GM23338 (cell line): ENCODE results near the gene PLA2R1. TPM values are rescaled to one million over a fixed set of nuclear protein-coding genes. Genes with fewer than 3 reads are reported as not detected.

Experiments
- ATAC-seq: fragments of 200-7000 bp; cut with Tn5 transposase; 3 replicates; pipeline ENCODE4 v1.9.1; 2020
- DNase-seq: peaks from one replicate; pipeline ENCODE4 v3.0.0-alpha.2; 2015; ENCODE audit warnings: low spot score
- H2AFZ ChIP-seq: fragments of 200-600 bp; sonication (generic); 2 replicates; pipeline ENCODE4 v1.8.0; 2016; ENCODE audit warnings: antibody characterized with exemption, mild to moderate bottlenecking, moderate library complexity
- H3F3A ChIP-seq: fragments of 200-600 bp; sonication (generic); replicated peaks from 2 replicates; pipeline ENCODE4 v1.8.0; 2017; ENCODE audit warnings: antibody characterized with exemption, mixed run types, low read depth
- H3K27ac ChIP-seq: fragments of 200-600 bp; sonication (generic); 2 replicates; pipeline ENCODE4 v1.6.1; 2016; ENCODE audit warnings: low read depth
- H3K27me3 ChIP-seq: fragments of 200-600 bp; sonication (generic); 2 replicates; pipeline ENCODE4 v1.8.0; 2016; ENCODE audit warnings: mild to moderate bottlenecking, mixed run types, moderate library complexity; ENCODE audit not compliant: insufficient read depth
- H3K36me3 ChIP-seq: fragments of 200-600 bp; sonication (generic); 2 replicates; pipeline ENCODE4 v1.8.0; 2016; ENCODE audit warnings: mild to moderate bottlenecking; ENCODE audit not compliant: insufficient read depth
- H3K4me1 ChIP-seq: fragments of 200-600 bp; sonication (generic); 2 replicates; pipeline ENCODE4 v1.8.0; 2016; ENCODE audit warnings: mild to moderate bottlenecking, moderate library complexity; ENCODE audit not compliant: insufficient read depth
- H3K4me2 ChIP-seq: fragments of 200-600 bp; sonication (generic); 2 replicates; pipeline ENCODE4 v1.7.1; 2017; ENCODE audit warnings: mixed run types
- H3K4me3 ChIP-seq: fragments of 200-600 bp; sonication (generic); 2 replicates; pipeline ENCODE4 v1.6.1; 2016; ENCODE audit warnings: mixed run types
- H3K79me2 ChIP-seq: fragments of 200-600 bp; sonication (generic); replicated peaks from 2 replicates; pipeline ENCODE4 v1.8.0; 2017; ENCODE audit warnings: mild to moderate bottlenecking; ENCODE audit not compliant: insufficient read depth
- H3K9me2 ChIP-seq: fragments of 200-600 bp; sonication (generic); 2 replicates; pipeline ENCODE4 v1.8.0; 2017; ENCODE audit not compliant: insufficient read depth
- H4K20me1 ChIP-seq: fragments of 200-600 bp; sonication (generic); replicated peaks from 2 replicates; pipeline ENCODE4 v1.8.0; 2017; ENCODE audit warnings: mild to moderate bottlenecking; ENCODE audit not compliant: insufficient read depth
- H3K27ac Mint-ChIP-seq: 2 replicates; pipeline ENCODE4 v1.8.0; 2020; ENCODE audit warnings: inconsistent platforms, mild to moderate bottlenecking, moderate library complexity, mixed read lengths
- H3K27me3 Mint-ChIP-seq: 3 replicates; pipeline ENCODE4 v1.8.0; 2022; ENCODE audit warnings: low read depth, mild to moderate bottlenecking, moderate library complexity, mixed read lengths, inconsistent platforms; ENCODE audit not compliant: insufficient read depth, poor library complexity
- H3K36me3 Mint-ChIP-seq: 3 replicates; pipeline ENCODE4 v1.8.0; 2021; ENCODE audit warnings: low read depth, mild to moderate bottlenecking, inconsistent platforms, moderate library complexity, mixed read lengths
- H3K4me1 Mint-ChIP-seq: 3 replicates; pipeline ENCODE4 v1.8.0; 2020; ENCODE audit warnings: mild to moderate bottlenecking, inconsistent platforms, mixed read lengths
- H3K4me3 Mint-ChIP-seq: 3 replicates; pipeline ENCODE4 v1.8.0; 2021; ENCODE audit warnings: moderate library complexity, mild to moderate bottlenecking, inconsistent platforms, mixed read lengths
- H3K9me3 Mint-ChIP-seq: 3 replicates; pipeline ENCODE4 v1.8.0; 2020; ENCODE audit warnings: moderate library complexity, mild to moderate bottlenecking, inconsistent platforms, mixed read lengths
- CREB1 ChIP-seq: fragments of 250-450 bp; sonication (Bioruptor Pico); IDR thresholded peaks from 2 replicates; pipeline ENCODE4 v1.5.0; 2020; ENCODE audit warnings: low read depth, mild to moderate bottlenecking, moderate library complexity
- CTCF ChIP-seq, 2 experiments: fragments of 200-600 bp in 1 of 2; sonication (generic) in 1 of 2; conservative IDR thresholded peaks; 2 replicates each; pipeline versions ENCODE4 v1.5.1 to v1.6.1; 2016 to 2017; ENCODE audit warnings: antibody characterized with exemption in 2 of 2, low read depth in 2 of 2, mild to moderate bottlenecking in 2 of 2, moderate library complexity in 1 of 2
- ETS1 ChIP-seq: IDR thresholded peaks from 2 replicates; pipeline ENCODE4 v1.6.1; 2016; ENCODE audit warnings: antibody characterized with exemption
- EZH2 ChIP-seq: fragments of 200-600 bp; sonication (generic); IDR thresholded peaks from one replicate; pipeline ENCODE4 v1.8.0; 2017; ENCODE audit warnings: antibody characterized with exemption, mild to moderate bottlenecking, low read depth; ENCODE audit not compliant: unreplicated experiment
- JUNB ChIP-seq: IDR thresholded peaks from one replicate; pipeline ENCODE4 v1.6.1; 2016; ENCODE audit warnings: antibody characterized with exemption; ENCODE audit not compliant: unreplicated experiment
- NANOG ChIP-seq: IDR thresholded peaks from 2 replicates; pipeline ENCODE4 v1.6.1; 2016; ENCODE audit warnings: antibody characterized with exemption, borderline replicate concordance
- POLR2AphosphoS5 ChIP-seq: IDR thresholded peaks from 2 replicates; pipeline ENCODE4 v1.6.1; 2016; ENCODE audit warnings: antibody characterized with exemption, low read depth
- ZNF331 ChIP-seq: fragments of 250-450 bp; sonication (Bioruptor Pico); IDR thresholded peaks from 2 replicates; pipeline ENCODE4 v1.5.0; 2020; ENCODE audit warnings: low read depth, mild to moderate bottlenecking, moderate library complexity
- ZNF462 ChIP-seq: fragments of 250-450 bp; sonication (Bioruptor Pico); IDR thresholded peaks from 2 replicates; pipeline ENCODE4 v1.5.0; 2020; ENCODE audit warnings: mild to moderate bottlenecking, moderate library complexity
- polyA plus RNA-seq: library from polyadenylated mRNA; unstranded; fragments of >200 nt; fragmentation: Nextera tagmentation; extraction: Ambion mirVana; gene quantifications from 2 replicates; pipeline ENCODE4 v1.2.1, GENCODE V29; 2016
- total RNA-seq: library from RNA; depleted of rRNA; stranded (reverse); fragments of >200 nt; shearing (Covaris generic); gene quantifications from 2 replicates; pipeline ENCODE4 v1.2.3, GENCODE V29; 2014

PLA2R1 gene
- total and polyA plus RNA-seq, 2 experiments from 2014 or later = 0.57 to 1.2 TPM

- peaks cover 22% of the 10 kb centered on the region for H3K27me3 Mint-ChIP-seq
- Histone ChIP-seq H3K4me2 (no peak overlapping the region), H3F3A (no peaks in the 10 kb centered on the region), H2AFZ (no peak overlapping the region), H3K36me3 (no peaks in the 10 kb centered on the region), H3K4me1 (peaks cover 12% of the 10 kb centered on the region), H3K4me3 (no peak overlapping the region), H3K79me2 (no peaks in the 10 kb centered on the region), H4K20me1 (peaks cover 4% of the 10 kb centered on the region; the same call in 1 of the 2 replicates), H3K27ac (no peak overlapping the region), H3K27me3 (peaks cover 26% of the 10 kb centered on the region), H3K9me2 (no peaks in the 10 kb centered on the region)
- peaks cover 9% of the 10 kb centered on the region for H3K4me1 Mint-ChIP-seq
- no peaks in the 10 kb centered on the region for H3K36me3 Mint-ChIP-seq
- H3K27ac Mint-ChIP-seq = no peak overlapping the region
- no peak for TF ChIP-seq JUNB
- no peak for TF ChIP-seq CTCF (conservative IDR thresholded peaks at IDR 0.05; ENCODE audit: low read depth in 2 of 2)
- no peak for TF ChIP-seq POLR2AphosphoS5
- TF ChIP-seq ZNF462 (CRISPR knock-in tag) = no peak
- no peak for TF ChIP-seq CREB1 (CRISPR knock-in tag)
- no peak for TF ChIP-seq EZH2
- no peak for TF ChIP-seq NANOG
- TF ChIP-seq ETS1 = no peak
- TF ChIP-seq ZNF331 = no peak
- H3K9me3 Mint-ChIP-seq = no peaks in the 10 kb centered on the region
- DNase-seq = no peak
- no peak overlapping the region for H3K4me3 Mint-ChIP-seq
- ATAC-seq = no peak
Measured at GRCh38 chr2:159900343-159900742, 162.1 kb downstream of the PLA2R1 start.
